ENCODE data around the gene GTF2IRD2.
"Not testable (repeated sequence)": the region's sequence is repeated elsewhere in the genome, so short reads cannot be mapped to it uniquely, and the experiment has no call there.

- TF ChIP-seq EZH2 (IDR thresholded peaks at IDR 0.05; ENCODE audit: borderline replicate concordance, insufficient read depth, low read depth, low read length, poor library complexity, severe bottlenecking); CTCF (IDR thresholded peaks at IDR 0.05): not testable (repeated sequence)
Measured at GRCh38 chr7:74885295-74885694, 33.9 kb upstream of the GTF2IRD2 start.

All from B cell (primary cell).